Activated naive CD8-positive, alpha-beta T cell treated with anti-CD3 and anti-CD28 coated beads, Interleukin-2, amount 50 U/mL, for 16 hours (primary cell): ENCODE measurements around the gene SH3PXD2A.
A peak's percentile ranks its signal among the peaks of the same experiment; 100 is the strongest.

ENCODE experiments used
- DNase-seq: peaks from one replicate; pipeline ENCODE4 v3.0.0-alpha.2; 2020; ENCODE audit warnings: low read depth, low spot score

SH3PXD2A gene

DNA sequence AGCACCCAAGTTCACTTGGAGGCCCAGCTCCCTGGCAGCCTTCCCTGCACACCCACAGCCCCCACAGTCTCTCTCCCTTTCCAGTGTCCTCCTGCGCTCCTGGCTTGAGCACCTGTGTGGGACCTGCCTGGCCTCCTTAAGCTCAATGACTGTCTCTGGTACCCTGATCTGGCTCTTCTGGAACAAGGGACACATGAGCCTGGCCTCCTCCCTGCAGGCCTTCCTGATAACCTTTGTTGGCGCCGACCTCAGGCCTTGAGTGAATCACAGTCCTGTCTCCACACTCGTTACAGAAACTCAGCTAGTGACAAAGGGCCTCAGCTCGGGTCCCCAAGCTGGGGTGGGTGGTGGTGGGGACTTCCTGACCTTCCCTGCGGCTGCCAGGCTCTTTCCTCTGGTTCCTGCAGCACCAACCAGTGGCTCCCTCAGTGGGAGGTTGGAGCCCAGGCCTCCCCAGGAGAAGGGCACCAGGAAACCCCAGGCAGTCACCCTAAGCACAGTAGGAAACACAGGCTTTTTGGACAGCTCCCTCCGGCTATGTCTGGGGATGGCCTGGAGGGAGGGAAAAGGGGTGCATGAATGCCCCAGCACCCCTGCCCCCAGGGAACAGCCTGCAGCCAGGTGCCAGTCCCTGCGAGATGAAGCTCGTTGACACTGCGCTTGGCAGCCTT is 147.3 kb downstream of the SH3PXD2A start:
- no peak for DNase-seq

DNA sequence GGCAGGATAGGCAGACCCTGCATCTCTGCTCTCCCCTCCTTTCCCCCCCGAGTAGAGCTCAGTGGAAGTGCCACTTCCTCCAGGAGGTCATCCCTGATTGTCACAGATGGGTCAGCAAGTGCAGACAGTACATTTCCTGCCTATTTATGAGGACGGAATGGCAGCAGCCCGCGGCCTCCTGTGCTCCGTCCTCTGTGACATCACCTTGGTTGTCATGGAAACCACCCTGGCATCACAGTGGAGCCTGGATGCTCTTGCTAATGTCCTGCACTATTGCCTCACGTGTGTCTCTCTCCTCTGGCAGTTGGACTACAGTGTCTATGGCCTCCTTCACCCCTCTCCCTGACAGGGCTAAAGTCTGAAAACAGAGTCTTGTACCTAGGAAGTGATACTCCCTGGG is 148.6 kb downstream of the SH3PXD2A start:
- no peak for DNase-seq

DNA sequence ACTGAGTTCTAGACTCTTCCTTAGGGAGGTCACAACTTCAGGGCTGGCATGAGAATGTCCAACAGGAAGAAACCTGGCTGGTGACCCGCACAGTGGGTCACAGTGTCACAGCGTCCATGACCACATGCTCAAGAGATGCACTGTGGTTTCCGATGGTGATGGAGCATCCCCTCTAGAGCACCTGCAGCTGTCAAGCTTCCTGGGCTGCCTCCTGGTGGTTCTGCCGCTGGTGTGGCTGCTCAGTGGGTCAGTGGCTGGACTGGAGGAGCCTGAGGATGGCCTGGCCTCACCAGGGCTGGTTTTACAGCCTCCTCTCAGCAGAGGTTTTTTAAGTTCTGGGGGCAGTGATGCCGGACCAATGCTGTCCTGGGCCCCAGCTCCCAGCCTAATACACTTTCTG is 149.3 kb downstream of the SH3PXD2A start:
- DNase-seq: no peak

- DNase-seq: no peak
Measured at GRCh38 chr10:103703941-103704919, 151.1 kb downstream of the SH3PXD2A start.

- no peak for DNase-seq
Measured at GRCh38 chr10:103701380-103702222, 153.8 kb downstream of the SH3PXD2A start.

GRCh38 chr10:103700436-103700715 is 155.0 kb downstream of the SH3PXD2A start:
- DNase-seq: no peak

GRCh38 chr10:103699611-103700435 is 155.6 kb downstream of the SH3PXD2A start:
- no peak for DNase-seq

DNA sequence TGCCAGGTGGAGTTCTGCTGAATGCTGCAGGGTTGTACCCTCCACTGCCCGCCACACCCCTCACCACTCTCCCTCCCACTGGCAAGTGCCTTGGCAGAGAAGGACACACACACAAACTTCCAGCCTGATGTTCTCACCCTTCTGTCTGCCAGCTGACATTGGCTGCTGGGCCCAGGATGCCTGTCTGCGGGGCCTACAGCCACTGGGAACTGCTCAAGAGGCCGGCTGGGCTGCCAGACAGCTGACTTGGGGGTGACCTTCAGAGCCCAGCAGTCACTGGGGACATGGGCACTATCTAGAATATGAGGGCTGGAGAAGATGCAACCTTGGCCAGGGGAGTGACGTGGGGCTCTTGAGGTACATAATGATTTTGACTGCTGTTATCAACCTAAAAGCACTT is 157.1 kb downstream of the SH3PXD2A start:
- no peak for DNase-seq

- no peak for DNase-seq
Measured at GRCh38 chr10:103697787-103698186, 157.6 kb downstream of the SH3PXD2A start.

GRCh38 chr10:103696411-103697145 is 158.8 kb downstream of the SH3PXD2A start:
- DNase-seq: peak; percentile 27

GRCh38 chr10:103696094-103696410 is 159.3 kb downstream of the SH3PXD2A start:
- DNase-seq: no peak

DNA sequence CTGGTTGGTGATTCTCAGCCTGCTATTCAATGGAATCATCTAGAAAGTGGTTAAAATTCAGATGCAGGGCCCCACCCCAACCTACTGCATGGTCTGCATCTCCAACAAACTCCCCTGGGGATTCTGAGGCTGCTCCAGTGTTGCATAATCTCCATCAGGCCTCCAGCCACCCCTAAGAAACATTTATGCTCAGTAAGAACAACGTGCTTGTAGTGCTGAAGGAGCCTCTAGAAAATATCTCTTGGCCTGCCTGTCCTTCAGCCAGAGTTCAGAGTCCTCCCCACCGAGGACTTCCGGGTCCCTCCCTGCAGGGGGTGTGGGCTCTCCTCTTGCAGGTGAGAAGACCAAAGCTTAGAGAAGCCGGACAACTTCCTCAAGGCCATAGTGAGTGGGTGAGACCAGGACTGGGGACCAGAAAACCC is 159.8 kb downstream of the SH3PXD2A start:
- no peak for DNase-seq

DNA sequence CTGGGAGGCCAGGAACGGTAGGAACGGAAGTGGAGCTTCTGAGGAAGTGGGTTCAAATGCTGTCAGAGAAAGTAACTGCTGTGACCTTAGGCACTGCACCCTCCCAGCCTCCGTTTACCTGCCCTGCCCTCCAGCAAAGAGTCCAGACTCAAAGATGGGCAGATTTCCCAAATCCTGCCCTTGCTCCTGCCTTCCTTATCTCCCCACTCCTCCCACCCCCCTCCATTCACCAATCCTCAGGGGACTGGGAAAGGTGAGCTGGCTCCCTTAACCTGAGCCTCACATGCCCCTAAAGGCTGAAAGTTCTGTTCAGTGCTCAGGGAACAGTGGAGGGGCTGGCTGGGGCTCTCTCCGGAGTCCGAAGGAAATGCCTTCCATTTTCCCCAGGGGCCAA is 161.6 kb downstream of the SH3PXD2A start:
- DNase-seq: no peak

- no peak for DNase-seq
Measured at GRCh38 chr10:103692952-103693811, 162.2 kb downstream of the SH3PXD2A start.

- DNase-seq: no peak
Measured at GRCh38 chr10:103692436-103692951, 162.9 kb downstream of the SH3PXD2A start.

GRCh38 chr10:103691723-103692435 is 163.5 kb downstream of the SH3PXD2A start:
- DNase-seq: no peak

DNA sequence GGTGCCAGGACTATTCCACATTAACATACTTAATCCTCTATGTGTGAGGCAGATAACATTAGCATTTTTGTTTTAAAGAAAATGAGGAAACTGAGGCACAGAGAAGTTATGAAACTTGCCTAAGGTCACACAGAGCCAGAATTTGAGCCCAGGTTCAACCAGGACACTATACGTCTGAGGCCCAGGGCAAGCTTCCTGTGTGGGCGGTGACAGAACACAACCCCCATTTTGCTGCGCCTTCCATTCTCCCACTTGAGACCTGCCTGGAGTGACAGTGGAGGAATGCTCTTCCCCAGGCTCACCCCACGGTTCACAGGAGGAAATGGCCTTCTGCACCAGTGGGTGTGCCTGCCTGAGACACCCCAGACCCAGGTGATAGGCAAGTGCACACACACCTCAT is 164.1 kb downstream of the SH3PXD2A start:
- no peak for DNase-seq

DNA sequence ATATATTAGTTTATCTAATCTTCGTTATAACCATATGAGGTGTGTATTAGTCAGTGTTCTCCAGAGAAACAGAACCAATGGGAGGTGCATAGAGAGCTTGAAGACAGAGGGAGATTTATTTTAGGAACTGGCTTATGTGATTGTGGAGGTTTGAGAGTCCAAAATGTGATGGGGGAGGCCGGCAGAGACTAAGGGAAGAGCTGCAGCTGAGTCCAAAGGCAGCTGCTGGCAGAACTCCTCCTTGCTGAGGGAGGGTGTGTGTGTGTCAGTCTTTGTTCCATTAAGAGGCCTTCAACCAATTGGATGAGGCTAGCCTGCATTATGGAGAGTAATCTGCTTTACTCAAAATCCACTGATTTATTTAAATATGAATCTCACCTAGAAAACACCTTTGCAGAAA is 165.1 kb downstream of the SH3PXD2A start:
- DNase-seq: no peak

DNA sequence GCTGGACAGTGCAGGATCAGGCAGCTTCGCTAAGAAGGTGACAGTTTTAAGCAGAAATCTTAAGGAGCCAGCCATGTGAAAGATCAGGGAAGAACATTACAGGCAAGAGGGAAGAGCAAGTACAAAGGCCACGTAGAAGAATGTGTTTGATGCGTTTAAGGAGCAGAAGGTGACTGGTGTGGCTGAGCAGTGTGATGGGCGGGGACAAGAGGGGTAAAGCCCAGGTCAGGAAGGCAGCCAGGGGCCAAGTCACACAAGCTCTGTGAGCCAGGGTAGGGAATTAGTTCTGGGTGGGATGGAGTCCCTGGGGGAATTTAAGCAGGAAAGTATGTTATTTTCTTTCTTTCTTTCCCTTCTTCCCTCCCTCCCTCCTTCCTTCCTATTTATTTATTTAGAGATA is 166.9 kb downstream of the SH3PXD2A start:
- DNase-seq: no peak
